Measurements from ENCODE around the gene PLXDC2.

The PLXDC2 gene

DNA sequence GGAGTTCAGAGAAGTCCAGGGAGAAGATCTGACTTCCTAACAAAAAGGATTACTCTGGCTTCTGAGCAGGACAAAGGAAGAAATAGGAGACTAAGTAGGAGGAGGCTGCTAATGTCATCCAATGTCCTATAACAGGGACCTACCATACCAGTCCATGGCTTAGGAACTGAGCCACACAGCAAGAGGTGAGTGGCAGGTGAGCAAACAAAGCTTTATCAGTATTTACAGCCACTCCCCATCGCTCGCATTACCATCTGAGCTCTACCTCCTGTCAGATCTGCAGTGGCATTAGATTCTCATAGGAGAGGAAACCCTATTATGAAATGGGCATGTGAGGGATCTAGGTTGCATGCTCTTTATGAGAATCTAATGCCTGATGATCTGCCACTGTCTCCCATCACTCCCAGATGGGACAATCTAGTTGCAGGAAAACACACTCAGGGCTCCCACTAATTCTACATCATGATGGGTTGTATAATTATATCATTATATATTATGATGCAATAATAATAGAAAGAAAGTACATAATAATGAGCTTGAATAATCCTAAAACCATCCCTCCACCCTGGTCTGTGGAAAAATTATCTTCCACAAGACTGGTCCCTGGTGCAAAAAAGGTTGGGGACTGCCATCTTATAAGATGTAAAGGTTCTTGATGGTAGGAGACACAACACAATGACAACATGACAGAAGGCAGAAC lies 487.4 kb downstream of the PLXDC2 start:
- H3K9me3 ChIP-seq (ENCODE audit: insufficient read depth, low read depth, low read length): no peaks in the 10 kb centered on the region
- H4K20me1 ChIP-seq (ENCODE audit: insufficient read depth, low read length, poor library complexity, severe bottlenecking): no peaks in the 10 kb centered on the region
- H3F3A ChIP-seq (ENCODE audit: low read depth): no peaks in the 10 kb centered on the region
- H3K9me2 ChIP-seq (replicated peaks; ENCODE audit: low read depth, low read length): no peaks in the 10 kb centered on the region
- no peak overlapping the region for H3K4me2 ChIP-seq (ENCODE audit: low read depth, low read length, poor library complexity, severe bottlenecking)
- no peaks in the 10 kb centered on the region for H3K27me3 ChIP-seq (ENCODE audit: insufficient read depth, low read length, poor library complexity, severe bottlenecking)
- TF ChIP-seq, protein P1, sequence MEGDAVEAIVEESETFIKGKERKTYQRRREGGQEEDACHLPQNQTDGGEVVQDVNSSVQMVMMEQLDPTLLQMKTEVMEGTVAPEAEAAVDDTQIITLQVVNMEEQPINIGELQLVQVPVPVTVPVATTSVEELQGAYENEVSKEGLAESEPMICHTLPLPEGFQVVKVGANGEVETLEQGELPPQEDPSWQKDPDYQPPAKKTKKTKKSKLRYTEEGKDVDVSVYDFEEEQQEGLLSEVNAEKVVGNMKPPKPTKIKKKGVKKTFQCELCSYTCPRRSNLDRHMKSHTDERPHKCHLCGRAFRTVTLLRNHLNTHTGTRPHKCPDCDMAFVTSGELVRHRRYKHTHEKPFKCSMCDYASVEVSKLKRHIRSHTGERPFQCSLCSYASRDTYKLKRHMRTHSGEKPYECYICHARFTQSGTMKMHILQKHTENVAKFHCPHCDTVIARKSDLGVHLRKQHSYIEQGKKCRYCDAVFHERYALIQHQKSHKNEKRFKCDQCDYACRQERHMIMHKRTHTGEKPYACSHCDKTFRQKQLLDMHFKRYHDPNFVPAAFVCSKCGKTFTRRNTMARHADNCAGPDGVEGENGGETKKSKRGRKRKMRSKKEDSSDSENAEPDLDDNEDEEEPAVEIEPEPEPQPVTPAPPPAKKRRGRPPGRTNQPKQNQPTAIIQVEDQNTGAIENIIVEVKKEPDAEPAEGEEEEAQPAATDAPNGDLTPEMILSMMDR (conservative IDR thresholded peaks at IDR 0.05; ENCODE audit: low read length): no peak
- no peak for TF ChIP-seq EZH2phosphoT487 (IDR thresholded peaks at IDR 0.05; ENCODE audit: borderline replicate concordance)
- H3K4me1 ChIP-seq (ENCODE audit: insufficient read depth, low read length, poor library complexity, severe bottlenecking): no peaks in the 10 kb centered on the region
- H3K79me2 ChIP-seq (ENCODE audit: insufficient read depth, low read length): no peaks in the 10 kb centered on the region
- no peak overlapping the region for H3K9ac ChIP-seq (ENCODE audit: low read depth, low read length, poor library complexity, severe bottlenecking)
- H3K4me3 ChIP-seq (ENCODE audit: low read length, poor library complexity, severe bottlenecking): no peak overlapping the region
- no peaks in the 10 kb centered on the region for H3K36me3 ChIP-seq (ENCODE audit: insufficient read depth, low read length)
- H2AFZ ChIP-seq (ENCODE audit: low read length): no peak overlapping the region

GRCh38 chr10:20313665-20314064 lies 497.4 kb downstream of the PLXDC2 start:
- no peak overlapping the region for H3K4me3 ChIP-seq (ENCODE audit: low read length, poor library complexity, severe bottlenecking)
- H3K4me2 ChIP-seq (ENCODE audit: low read depth, low read length, poor library complexity, severe bottlenecking): no peak overlapping the region
- no peak overlapping the region for H2AFZ ChIP-seq (ENCODE audit: low read length)
- H3K36me3 ChIP-seq (ENCODE audit: insufficient read depth, low read length): no peaks in the 10 kb centered on the region
- H3K9me2 ChIP-seq (replicated peaks; ENCODE audit: low read depth, low read length): no peaks in the 10 kb centered on the region
- no peaks in the 10 kb centered on the region for H3K4me1 ChIP-seq (ENCODE audit: insufficient read depth, low read length, poor library complexity, severe bottlenecking)
- H4K20me1 ChIP-seq (ENCODE audit: insufficient read depth, low read length, poor library complexity, severe bottlenecking): no peaks in the 10 kb centered on the region
- TF ChIP-seq EZH2phosphoT487 (IDR thresholded peaks at IDR 0.05; ENCODE audit: borderline replicate concordance): no peak
- TF ChIP-seq, protein P1 (conservative IDR thresholded peaks at IDR 0.05; ENCODE audit: low read length): no peak
- H3K9me3 ChIP-seq (ENCODE audit: insufficient read depth, low read depth, low read length): no peaks in the 10 kb centered on the region; the same call in 1 of the 2 replicates
- H3K79me2 ChIP-seq (ENCODE audit: insufficient read depth, low read length): no peaks in the 10 kb centered on the region
- H3K27me3 ChIP-seq (ENCODE audit: insufficient read depth, low read length, poor library complexity, severe bottlenecking): no peaks in the 10 kb centered on the region
- no peaks in the 10 kb centered on the region for H3F3A ChIP-seq (ENCODE audit: low read depth)
- H3K9ac ChIP-seq (ENCODE audit: low read depth, low read length, poor library complexity, severe bottlenecking): no peak overlapping the region

DNA sequence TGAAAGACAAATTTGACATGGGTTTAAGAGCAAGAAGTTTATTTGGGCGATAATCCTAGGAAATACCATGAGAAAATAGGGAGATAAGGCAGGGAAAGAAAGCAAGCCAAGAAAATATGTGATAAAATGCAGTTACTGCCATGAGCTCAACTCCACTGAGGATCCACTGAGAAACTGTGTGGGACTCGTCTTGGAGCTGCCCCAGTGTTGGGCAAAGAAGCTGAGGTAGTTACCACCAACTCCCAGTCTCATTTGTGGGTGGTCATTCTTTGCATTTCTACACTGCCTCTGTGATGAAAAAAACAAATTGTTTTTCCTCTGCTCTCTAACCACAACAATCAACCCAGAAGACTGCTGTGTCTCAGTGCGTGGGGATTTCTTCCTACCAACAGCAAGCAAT lies 498.2 kb downstream of the PLXDC2 start:
- Histone ChIP-seq H3K9me2 (replicated peaks; ENCODE audit: low read depth, low read length) (no peaks in the 10 kb centered on the region), H3K4me3 (ENCODE audit: low read length, poor library complexity, severe bottlenecking) (no peak overlapping the region), H3K9me3 (ENCODE audit: insufficient read depth, low read depth, low read length) (no peaks in the 10 kb centered on the region; the same call in 1 of the 2 replicates), H3F3A (ENCODE audit: low read depth) (no peaks in the 10 kb centered on the region), H3K4me1 (ENCODE audit: insufficient read depth, low read length, poor library complexity, severe bottlenecking) (no peaks in the 10 kb centered on the region), H3K36me3 (ENCODE audit: insufficient read depth, low read length) (no peaks in the 10 kb centered on the region), H2AFZ (ENCODE audit: low read length) (no peak overlapping the region), H3K27me3 (ENCODE audit: insufficient read depth, low read length, poor library complexity, severe bottlenecking) (no peaks in the 10 kb centered on the region), H3K9ac (ENCODE audit: low read depth, low read length, poor library complexity, severe bottlenecking) (no peak overlapping the region), H4K20me1 (ENCODE audit: insufficient read depth, low read length, poor library complexity, severe bottlenecking) (no peaks in the 10 kb centered on the region), H3K79me2 (ENCODE audit: insufficient read depth, low read length) (no peaks in the 10 kb centered on the region), H3K4me2 (ENCODE audit: low read depth, low read length, poor library complexity, severe bottlenecking) (no peak overlapping the region)
- TF ChIP-seq, protein P1 (conservative IDR thresholded peaks at IDR 0.05; ENCODE audit: low read length): no peak
- no peak for TF ChIP-seq EZH2phosphoT487 (IDR thresholded peaks at IDR 0.05; ENCODE audit: borderline replicate concordance)

All from Loucy (cell line).